SU-DHL-6 (cell line): ENCODE results near the gene BIN1.

Experiments
- H2AFZ ChIP-seq: fragments of 200-600 bp; sonication (generic); 2 replicates; pipeline ENCODE4 v1.6.1; 2014; ENCODE audit warnings: low read depth, mild to moderate bottlenecking, moderate library complexity, mixed read lengths, antibody characterized with exemption, low read length; ENCODE audit not compliant: severe bottlenecking
- H3F3A ChIP-seq: fragments of 200-600 bp; shearing (Covaris generic); 2 replicates; pipeline ENCODE4 v1.6.0; 2016; ENCODE audit warnings: antibody characterized with exemption, mild to moderate bottlenecking; ENCODE audit not compliant: insufficient read depth
- H3K27ac ChIP-seq: fragments of 200-600 bp; sonication (generic); 2 replicates; pipeline ENCODE4 v1.5.1; 2016; ENCODE audit warnings: low read depth, mild to moderate bottlenecking, low read length, moderate library complexity, mixed read lengths
- H3K27me3 ChIP-seq: fragments of 200-600 bp; sonication (generic), shearing (Covaris generic); 2 replicates; pipeline ENCODE4 v1.6.0; 2014; ENCODE audit warnings: mild to moderate bottlenecking, low read length
- H3K36me3 ChIP-seq: fragments of 200-600 bp; sonication (generic); 2 replicates; pipeline ENCODE4 v1.6.1; 2014; ENCODE audit warnings: mild to moderate bottlenecking, low read length, mixed read lengths
- H3K4me2 ChIP-seq: fragments of 300-600, 200-600 bp; shearing (Covaris generic), sonication (generic); 2 replicates; pipeline ENCODE4 v1.6.0; 2014; ENCODE audit warnings: low read length, low read depth, mild to moderate bottlenecking; ENCODE audit not compliant: poor library complexity, severe bottlenecking
- H3K4me3 ChIP-seq: fragments of 200-600 bp; sonication (generic); 2 replicates; pipeline ENCODE4 v1.5.1; 2014; ENCODE audit warnings: antibody characterized with exemption, low read length, mild to moderate bottlenecking, mixed read lengths; ENCODE audit not compliant: insufficient read depth, poor library complexity, severe bottlenecking
- H3K79me2 ChIP-seq: fragments of 200-600 bp; sonication (generic); 2 replicates; pipeline ENCODE4 v1.6.1; 2014; ENCODE audit warnings: mild to moderate bottlenecking, low read length, moderate library complexity; ENCODE audit not compliant: insufficient read depth
- H3K9ac ChIP-seq: fragments of 200-600 bp; sonication (generic); 2 replicates; pipeline ENCODE4 v1.7.0; 2014; ENCODE audit warnings: mild to moderate bottlenecking, low read length
- H3K9me2 ChIP-seq: fragments of 200-600 bp; sonication (generic); replicated peaks from 2 replicates; pipeline ENCODE4 v1.6.1; 2014; ENCODE audit warnings: low read length; ENCODE audit not compliant: insufficient read depth
- H3K9me3 ChIP-seq: fragments of 200-600 bp; sonication (generic); 2 replicates; pipeline ENCODE4 v1.6.1; 2014; ENCODE audit warnings: low read length, mixed read lengths; ENCODE audit not compliant: insufficient read depth
- H4K20me1 ChIP-seq: fragments of 200-600 bp; sonication (generic); 2 replicates; pipeline ENCODE4 v1.6.1; 2014; ENCODE audit warnings: low read depth, mild to moderate bottlenecking, antibody characterized with exemption, low read length, moderate library complexity, mixed read lengths
- CTCF ChIP-seq: fragments of 200-600 bp; sonication (generic); IDR thresholded peaks from one replicate; pipeline ENCODE4 v1.5.1; 2017; ENCODE audit warnings: antibody characterized with exemption, mild to moderate bottlenecking, low read length, moderate library complexity; ENCODE audit not compliant: insufficient read depth, poor library complexity, severe bottlenecking
- EZH2phosphoT487 ChIP-seq: fragments of 200-600 bp; sonication (generic), shearing (Covaris generic); conservative IDR thresholded peaks from 2 replicates; pipeline ENCODE4 v1.6.1; 2018; ENCODE audit warnings: mild to moderate bottlenecking, antibody characterized with exemption, low read length, moderate library complexity, mixed read lengths

BIN1 gene

DNA sequence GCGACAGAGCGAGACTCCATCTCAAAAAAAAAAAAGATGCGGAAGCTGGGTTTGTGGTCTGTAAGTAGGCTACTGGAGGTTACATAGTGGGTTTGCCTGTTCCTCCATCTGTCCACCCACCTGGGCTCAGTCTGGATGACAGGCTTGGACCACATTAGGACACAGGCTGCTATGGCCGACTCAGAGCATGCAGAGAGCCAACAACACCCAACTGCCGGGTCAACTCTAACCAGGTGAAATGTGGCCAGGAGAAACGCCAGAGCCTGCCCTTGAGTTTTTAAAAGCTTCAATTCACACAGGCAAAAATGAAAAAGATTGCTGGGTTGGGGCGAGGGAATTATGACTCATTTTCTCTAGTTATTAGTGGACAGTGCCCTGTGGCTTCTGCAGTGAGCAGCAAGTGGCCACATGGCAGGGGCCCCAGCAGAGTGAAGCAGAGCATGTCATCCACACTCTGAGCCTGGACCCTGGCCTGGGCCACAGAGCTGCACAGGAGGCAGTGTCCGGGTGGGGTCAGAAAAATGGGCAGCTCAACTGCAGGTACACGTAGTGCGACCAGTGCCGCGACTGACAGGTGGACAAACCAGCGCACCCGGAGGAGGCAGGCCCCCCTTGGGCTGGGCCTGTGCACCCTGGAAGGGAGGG is 67.4 kb downstream of the BIN1 start:
- Histone ChIP-seq H3K4me2 (no peak overlapping the region), H3K9me3 (no peaks in the 10 kb centered on the region), H3K36me3 (no peaks in the 10 kb centered on the region), H4K20me1 (no peaks in the 10 kb centered on the region), H3F3A (no peaks in the 10 kb centered on the region), H3K9ac (no peak overlapping the region), H3K27me3 (no peaks in the 10 kb centered on the region), H3K4me3 (no peak overlapping the region), H2AFZ (no peak overlapping the region), H3K9me2 (no peaks in the 10 kb centered on the region), H3K79me2 (no peaks in the 10 kb centered on the region), H3K27ac (no peak overlapping the region)
- TF ChIP-seq CTCF (no peak), EZH2phosphoT487 (no peak)

- no peak overlapping the region for H3K9ac ChIP-seq
- H2AFZ ChIP-seq, result no peak overlapping the region
- H3K27ac ChIP-seq, result no peak overlapping the region
- TF ChIP-seq EZH2phosphoT487 (no peak), CTCF (no peak)
- H3K79me2 ChIP-seq, result no peaks in the 10 kb centered on the region
- no peaks in the 10 kb centered on the region for H3K9me3 ChIP-seq
- no peaks in the 10 kb centered on the region for H3K9me2 ChIP-seq
- no peaks in the 10 kb centered on the region for H3K36me3 ChIP-seq
- no peak overlapping the region for H3K4me3 ChIP-seq
- no peak overlapping the region for H3K4me2 ChIP-seq
- H3K27me3 ChIP-seq, result no peaks in the 10 kb centered on the region
- no peaks in the 10 kb centered on the region for H4K20me1 ChIP-seq
- no peaks in the 10 kb centered on the region for H3F3A ChIP-seq
Measured at GRCh38 chr2:127037476-127037875, 69.5 kb downstream of the BIN1 start.

DNA sequence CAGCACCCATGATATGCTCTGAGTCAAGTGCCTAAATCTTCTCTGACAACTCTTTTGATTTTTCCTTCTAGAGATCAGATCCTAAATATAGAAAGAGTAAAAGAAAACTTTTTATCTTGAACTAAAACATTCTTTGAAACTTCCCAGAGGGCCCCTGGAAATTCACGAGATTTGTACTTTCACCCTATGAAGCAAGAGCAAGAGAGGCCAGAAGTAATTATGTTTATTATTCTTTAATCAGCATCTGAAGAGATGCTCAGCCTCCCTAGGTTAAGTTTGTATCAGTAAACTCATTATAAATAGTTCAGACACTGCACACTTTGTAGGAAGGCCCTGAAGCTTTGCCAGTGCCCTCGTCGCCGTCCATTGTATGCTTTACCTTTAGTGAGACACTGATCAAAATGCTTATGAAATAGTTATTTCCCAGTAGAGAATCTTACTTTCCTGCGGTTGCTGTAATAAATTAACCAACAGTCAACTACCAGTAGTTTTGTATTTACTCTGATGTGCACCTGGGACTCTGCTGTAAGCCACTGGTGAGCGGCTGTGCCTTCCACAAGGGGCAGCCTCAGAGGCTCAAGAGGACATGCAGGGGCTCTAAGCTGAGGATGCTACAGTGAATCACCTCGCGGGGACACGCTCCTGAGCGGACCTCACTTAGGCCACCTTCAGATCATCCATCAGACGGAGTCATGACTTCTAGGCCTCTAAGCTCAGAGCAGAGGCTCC is 71.9 kb downstream of the BIN1 start:
- no peaks in the 10 kb centered on the region for H3K36me3 ChIP-seq
- no peaks in the 10 kb centered on the region for H3K79me2 ChIP-seq
- no peaks in the 10 kb centered on the region for H3K27me3 ChIP-seq
- no peak overlapping the region for H3K4me2 ChIP-seq
- no peaks in the 10 kb centered on the region for H3F3A ChIP-seq
- no peaks in the 10 kb centered on the region for H3K9me3 ChIP-seq
- H2AFZ ChIP-seq, result no peak overlapping the region
- H3K9ac ChIP-seq, result no peak overlapping the region
- TF ChIP-seq EZH2phosphoT487 (no peak), CTCF (no peak)
- no peak overlapping the region for H3K4me3 ChIP-seq
- H3K9me2 ChIP-seq, result no peaks in the 10 kb centered on the region
- H4K20me1 ChIP-seq, result no peaks in the 10 kb centered on the region
- H3K27ac ChIP-seq, result no peak overlapping the region
